Left ventricle myocardium inferior (tissue), 1 donor: Measurements from ENCODE around the gene LRRC7. TPM values are rescaled to one million over a fixed set of nuclear protein-coding genes. Genes with fewer than 3 reads are reported as not detected.

ENCODE experiments used
- DNase-seq: peaks from one replicate; pipeline ENCODE4 v3.0.0-alpha.2; 2020
- H3K27ac ChIP-seq: fragments of 200-600 bp; replicated peaks from 2 replicates; pipeline ENCODE4 v1.8.0; 2021
- H3K27me3 ChIP-seq: fragments of 200-600 bp; 2 replicates; pipeline ENCODE4 v1.8.0; 2021; ENCODE audit warnings: low read depth
- H3K36me3 ChIP-seq: fragments of 200-600 bp; 2 replicates; pipeline ENCODE4 v1.8.0; 2021
- H3K4me1 ChIP-seq: fragments of 200-600 bp; 2 replicates; pipeline ENCODE4 v1.8.0; 2021
- H3K4me3 ChIP-seq: fragments of 200-600 bp; 2 replicates; pipeline ENCODE4 v1.8.0; 2021; ENCODE audit warnings: mild to moderate bottlenecking, moderate library complexity
- H3K9me3 ChIP-seq: fragments of 200-600 bp; replicated peaks from 2 replicates; pipeline ENCODE4 v1.8.0; 2021
- CTCF ChIP-seq: fragments of 200-600 bp; IDR thresholded peaks from 2 replicates; pipeline ENCODE4 v1.8.0; 2021; ENCODE audit warnings: antibody characterized with exemption, mild to moderate bottlenecking, borderline replicate concordance
- intact Hi-C: fragments of 100-400 bp; cut with micrococcal nuclease; formaldehyde crosslinking; loops from one replicate; pipeline ENCODE4 v1.11.0; 2022
- total RNA-seq: library from RNA; stranded (reverse); fragmentation: NEBNext Ultra II Directional; extraction: Animal tissue kit (Norgen Biotek cat#: 25700); gene quantifications from one replicate; pipeline ENCODE4 v1.2.1, GENCODE V29; 2021
- donor health status: DM: no; HTN: yes; CAD: no; lungs with severe emphysema.

Gene LRRC7
- total RNA-seq, 1 donor from 2014 or later: 0.44 TPM

GRCh38 chr1:69638673-69639072 is 71.0 kb downstream of the LRRC7 start:
- no peak overlapping the region for H3K27ac ChIP-seq

GRCh38 chr1:69639159-69639558 is 71.4 kb downstream of the LRRC7 start:
- H3K4me1 ChIP-seq: no peaks in the 10 kb centered on the region
- no peak overlapping the region for H3K27ac ChIP-seq
- H3K27me3 ChIP-seq: no peaks in the 10 kb centered on the region
- H3K9me3 ChIP-seq: peaks cover 6% of the 10 kb centered on the region
- DNase-seq: no peak
- intact Hi-C loops: no loop called here
- no peak for TF ChIP-seq CTCF
- H3K4me3 ChIP-seq: no peak overlapping the region
- H3K36me3 ChIP-seq: no peaks in the 10 kb centered on the region

More at GRCh38 chr1:69638673-69639072, 71.0 kb downstream of the LRRC7 start:
- H3K27me3 ChIP-seq: no peaks in the 10 kb centered on the region
- H3K4me1 ChIP-seq: no peaks in the 10 kb centered on the region
- no peak for TF ChIP-seq CTCF
- intact Hi-C loops: no loop called here
- peaks cover 10% of the 10 kb centered on the region for H3K9me3 ChIP-seq
- DNase-seq: no peak
- H3K4me3 ChIP-seq: no peak overlapping the region
- no peaks in the 10 kb centered on the region for H3K36me3 ChIP-seq

- no peaks in the 10 kb centered on the region for H3K4me1 ChIP-seq
- H3K4me3 ChIP-seq: no peak overlapping the region
- no peak overlapping the region for H3K27ac ChIP-seq
- H3K27me3 ChIP-seq: no peaks in the 10 kb centered on the region
- DNase-seq: no peak
- intact Hi-C loops: no loop called here
- H3K36me3 ChIP-seq: no peaks in the 10 kb centered on the region
- H3K9me3 ChIP-seq: no peaks in the 10 kb centered on the region
- TF ChIP-seq CTCF: no peak
Measured at GRCh38 chr1:69643266-69643665, 75.5 kb downstream of the LRRC7 start.

GRCh38 chr1:69645477-69645876 is 77.8 kb downstream of the LRRC7 start:
- no peaks in the 10 kb centered on the region for H3K4me1 ChIP-seq
- no peak overlapping the region for H3K4me3 ChIP-seq
- H3K27ac ChIP-seq: no peak overlapping the region
- no peak for TF ChIP-seq CTCF
- H3K27me3 ChIP-seq: no peaks in the 10 kb centered on the region
- DNase-seq: no peak
- no peaks in the 10 kb centered on the region for H3K36me3 ChIP-seq
- no peaks in the 10 kb centered on the region for H3K9me3 ChIP-seq
- intact Hi-C loops: no loop called here

- Histone ChIP-seq H3K27ac (no peak overlapping the region), H3K27me3 (no peaks in the 10 kb centered on the region), H3K4me3 (no peak overlapping the region), H3K9me3 (no peaks in the 10 kb centered on the region), H3K4me1 (no peaks in the 10 kb centered on the region), H3K36me3 (no peaks in the 10 kb centered on the region)
- no peak for DNase-seq
- intact Hi-C loops: no loop called here
- no peak for TF ChIP-seq CTCF
Measured at GRCh38 chr1:69648486-69648885, 80.8 kb downstream of the LRRC7 start.

GRCh38 chr1:69649383-69649990 is 81.8 kb downstream of the LRRC7 start:
- TF ChIP-seq CTCF: no peak
- Histone ChIP-seq H3K9me3 (no peaks in the 10 kb centered on the region), H3K27ac (no peak overlapping the region), H3K4me1 (no peaks in the 10 kb centered on the region), H3K27me3 (no peaks in the 10 kb centered on the region), H3K36me3 (no peaks in the 10 kb centered on the region), H3K4me3 (no peak overlapping the region)
- intact Hi-C loops: no loop called here
- no peak for DNase-seq
